DMS114 treated with DMSO at 0.1 percent for 48 hours (cell line): ENCODE results near the gene EYS.

ENCODE experiments used
- DNase-seq: peaks from one replicate; lab custom pipeline; 2025; ENCODE audit not compliant: unreplicated experiment; lab: John Stamatoyannopoulos, UW

The EYS gene

GRCh38 chr6:64672651-64673050 lies 1034.4 kb downstream of the EYS start:
- DNase-seq: no peak

DNA sequence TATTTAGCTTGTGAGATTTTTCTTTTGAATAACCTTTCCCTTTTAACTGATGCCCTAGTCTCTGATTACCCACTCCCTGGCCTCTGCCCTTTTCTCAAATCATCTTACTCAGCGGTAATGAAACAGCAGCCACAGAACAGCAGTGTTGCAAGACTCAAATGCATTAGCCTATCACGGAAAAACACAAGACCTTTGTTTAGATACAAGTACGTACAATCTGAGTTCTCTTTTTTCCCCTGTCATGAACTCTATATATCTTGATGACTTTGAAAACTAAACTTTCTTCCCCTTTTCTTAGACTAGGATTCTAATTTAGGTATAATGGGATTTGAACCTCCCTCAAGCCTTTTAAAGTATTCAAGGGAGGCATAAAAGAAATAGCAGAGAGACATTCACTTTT lies 1034.9 kb downstream of the EYS start:
- no peak for DNase-seq

DNA sequence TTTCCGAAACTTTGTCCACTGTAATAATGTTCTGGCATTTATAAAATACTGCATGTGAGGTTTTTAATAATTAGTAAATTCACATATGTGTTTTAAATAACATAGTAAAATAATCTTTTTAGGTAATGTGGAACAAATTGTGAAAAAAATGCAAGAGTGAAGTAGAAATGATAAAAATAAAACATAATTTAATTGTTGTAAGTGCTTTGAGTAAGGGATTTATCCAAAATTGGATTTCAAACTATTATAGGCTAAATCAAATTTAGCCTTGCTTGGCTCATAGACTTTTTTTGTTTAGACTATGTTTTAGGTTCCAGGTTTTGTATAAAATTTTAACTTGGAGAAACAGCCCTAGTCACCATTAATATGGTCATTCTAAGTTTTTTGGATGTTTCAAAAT lies 1041.9 kb downstream of the EYS start:
- DNase-seq: no peak

DNA sequence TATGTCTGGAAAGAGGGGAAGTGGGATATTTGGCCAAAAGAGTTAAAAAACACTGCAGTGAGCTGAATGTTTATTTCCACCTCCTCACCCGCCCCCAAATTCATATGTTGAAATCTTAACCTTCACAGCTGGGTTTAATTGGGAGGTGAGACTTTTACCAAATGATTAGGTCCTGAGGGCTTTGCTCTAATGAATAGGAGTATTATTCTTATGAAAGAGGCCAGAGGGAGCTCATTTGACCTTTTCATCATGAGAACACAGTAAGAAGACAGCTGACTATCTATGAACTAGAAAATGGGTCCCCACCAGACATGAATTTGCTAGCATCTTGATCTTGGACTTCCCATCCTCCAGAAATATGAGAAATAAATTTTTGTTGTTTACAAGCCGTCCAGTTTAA lies 1042.5 kb downstream of the EYS start:
- DNase-seq: no peak

DNA sequence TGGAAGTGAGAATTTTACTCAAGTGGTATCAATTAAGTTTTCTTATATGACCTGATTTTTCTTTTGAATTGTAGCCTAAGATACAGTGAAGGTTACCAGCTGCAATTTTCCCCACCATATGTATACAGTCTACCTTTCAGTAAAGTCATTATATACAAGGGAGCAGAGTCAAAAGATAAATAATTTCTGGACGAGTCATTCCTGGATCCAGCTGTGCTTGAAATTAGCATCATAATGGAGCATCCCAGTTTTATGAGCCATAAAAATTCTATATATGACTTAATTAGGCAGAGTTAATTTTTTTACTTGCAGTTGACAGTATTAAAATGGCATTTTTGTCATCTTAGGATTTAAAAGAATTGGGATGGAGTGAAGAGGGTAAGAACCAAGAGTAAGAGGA lies 1063.0 kb downstream of the EYS start:
- DNase-seq: no peak

GRCh38 chr6:64630901-64631300 lies 1076.1 kb downstream of the EYS start:
- no peak for DNase-seq

- no peak for DNase-seq
These were observed 1084.1 kb downstream of the EYS start for GRCh38 chr6:64622944-64623343.

- no peak for DNase-seq
These were observed 1104.0 kb downstream of the EYS start for GRCh38 chr6:64602993-64603392.

DNA sequence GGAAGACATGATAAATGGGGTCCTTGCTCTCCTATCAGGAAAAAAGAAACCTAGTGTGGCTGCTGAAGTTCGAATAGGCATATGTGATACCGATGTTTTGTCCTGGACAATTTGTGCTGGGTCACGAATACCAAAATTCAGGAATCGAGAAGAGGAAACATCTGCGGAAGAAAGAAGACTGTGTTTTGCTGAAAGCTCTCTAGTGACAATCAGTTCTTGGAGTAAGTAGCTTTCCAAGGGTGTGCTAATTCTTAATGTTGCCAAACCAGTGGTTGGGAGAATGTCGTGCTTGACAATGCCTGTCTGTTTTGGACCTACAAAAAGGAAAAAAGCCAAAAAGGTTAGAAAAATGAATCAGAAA lies 1115.4 kb downstream of the EYS start:
- DNase-seq: no peak

DNA sequence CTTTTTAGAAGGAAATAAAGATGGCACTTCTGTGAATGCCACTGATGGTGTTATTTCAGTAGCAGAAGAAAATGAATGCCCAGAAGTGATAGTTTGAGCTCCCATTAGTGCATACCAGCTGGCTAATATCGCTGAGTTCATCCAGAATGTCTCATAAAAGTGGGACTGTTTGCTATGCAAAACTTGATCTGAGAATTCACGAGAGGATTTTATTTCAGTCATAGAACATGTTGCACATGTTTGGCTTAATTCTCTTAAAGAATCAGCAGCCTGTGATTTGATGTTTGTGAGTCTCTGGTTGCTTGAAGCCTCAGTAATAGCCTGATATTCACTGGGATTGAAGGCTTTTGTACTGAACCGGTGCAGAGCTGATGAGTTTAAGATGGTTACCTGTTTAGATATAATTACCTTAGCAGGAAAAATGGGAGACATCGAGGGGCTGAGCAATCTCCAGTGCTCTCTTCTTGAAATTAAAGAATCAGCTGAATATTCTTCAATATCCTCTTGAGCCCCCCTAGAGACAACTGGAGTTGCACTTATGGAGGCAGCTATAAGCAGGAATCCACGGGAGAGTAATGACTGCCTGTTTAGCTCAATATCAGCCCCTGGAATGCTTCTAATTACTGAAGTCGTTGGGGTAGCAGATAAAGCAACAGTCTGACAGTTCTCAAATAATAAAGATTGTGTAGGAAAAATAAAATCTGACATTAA lies 1115.9 kb downstream of the EYS start:
- DNase-seq: no peak

DNA sequence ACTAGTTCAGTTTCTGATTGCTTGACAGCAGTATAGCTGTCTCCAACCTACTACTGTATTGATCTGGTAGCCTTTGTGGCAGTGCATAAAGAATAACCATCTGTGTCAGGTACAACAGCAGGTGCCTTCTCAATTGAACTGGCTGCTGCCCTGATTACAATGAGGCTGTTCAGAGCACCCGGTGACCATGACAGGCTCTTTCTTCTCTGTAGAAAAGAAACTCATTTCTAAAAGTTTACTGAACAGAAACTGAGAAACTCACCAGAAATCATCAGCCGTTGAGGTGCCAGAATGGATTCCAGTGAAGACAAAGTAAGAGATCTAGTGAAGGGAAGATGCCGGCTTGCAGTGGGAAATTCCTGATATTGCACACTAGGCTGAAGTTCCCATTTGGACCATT lies 1117.1 kb downstream of the EYS start:
- no peak for DNase-seq

GRCh38 chr6:64580346-64580745 lies 1126.7 kb downstream of the EYS start:
- DNase-seq: no peak

DNA sequence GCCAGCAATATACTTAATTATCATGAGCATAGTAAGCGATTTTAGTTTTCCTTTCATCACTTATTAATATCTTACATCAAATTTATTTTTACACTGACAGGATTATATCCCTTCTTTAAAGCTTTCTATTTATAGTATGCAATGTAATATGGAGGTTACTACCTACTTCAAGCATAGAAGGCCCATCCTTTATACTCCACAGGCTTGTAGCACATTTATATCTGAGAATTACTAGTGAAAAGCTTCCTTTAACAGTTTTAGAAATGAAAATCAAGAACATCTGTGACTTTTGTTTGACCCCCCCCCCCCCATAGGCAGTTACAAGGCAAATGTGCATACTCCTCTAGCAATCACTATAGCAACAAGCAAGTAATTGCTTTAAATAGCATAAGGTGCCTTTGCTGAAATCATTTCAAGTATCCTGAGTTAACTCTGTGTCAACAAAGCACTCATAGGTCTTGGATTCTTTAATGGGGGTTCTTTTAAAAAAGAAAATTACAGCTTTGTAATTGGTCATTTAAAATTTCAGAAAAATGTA lies 1153.7 kb downstream of the EYS start:
- DNase-seq: no peak

DNA sequence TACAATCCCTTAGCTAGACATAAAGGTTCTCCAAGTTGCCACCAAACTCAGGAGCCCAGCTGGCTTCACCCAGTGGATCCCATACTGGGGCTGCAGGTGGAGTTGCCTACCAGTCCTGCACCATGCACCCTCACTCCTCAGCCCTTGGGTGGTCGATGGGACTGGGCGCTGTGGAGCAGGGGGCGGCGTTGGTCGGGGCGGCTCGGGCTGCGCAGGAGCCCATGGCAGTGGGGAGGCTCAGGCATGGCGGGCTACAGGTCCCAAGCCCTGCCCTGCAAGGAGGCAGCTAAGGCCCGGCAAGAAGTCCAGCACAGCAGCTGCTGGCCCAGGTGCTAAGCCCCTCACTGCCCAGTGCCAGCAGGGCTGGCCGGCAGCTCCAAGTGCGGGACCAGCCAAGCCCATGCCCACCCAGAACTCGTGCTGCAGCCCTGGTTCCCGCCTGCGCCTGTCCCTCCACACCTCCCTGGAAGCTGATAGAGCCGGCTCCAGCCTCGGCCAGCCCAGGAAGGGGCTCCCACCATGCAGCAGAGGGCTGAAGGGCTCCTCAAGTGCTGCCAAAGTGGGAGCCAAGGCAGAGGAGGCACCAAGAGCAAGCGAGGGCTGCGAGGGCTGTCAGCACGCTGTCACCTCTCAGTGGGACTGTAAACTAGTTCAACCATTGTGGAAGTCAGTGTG lies 1159.3 kb downstream of the EYS start:
- DNase-seq: no peak

GRCh38 chr6:64539917-64540316 lies 1167.1 kb downstream of the EYS start:
- no peak for DNase-seq

DNA sequence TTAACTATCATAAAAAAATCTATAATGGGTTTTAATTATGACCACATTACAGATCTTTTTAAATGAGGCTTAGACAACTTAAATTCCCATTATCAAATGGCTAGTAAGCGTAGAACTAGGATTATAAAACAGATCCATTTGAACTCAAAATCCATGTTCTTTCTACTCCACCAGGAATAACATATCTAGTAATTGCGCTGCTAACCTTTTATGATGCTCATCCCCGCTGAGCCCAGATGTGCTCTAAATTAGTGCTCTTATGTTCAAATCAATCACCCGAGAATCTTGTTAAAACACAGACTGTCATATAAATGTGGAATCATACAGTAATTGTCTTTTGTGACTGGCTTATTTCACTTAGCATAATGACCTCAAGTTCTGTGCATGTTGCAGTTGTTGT lies 1168.3 kb downstream of the EYS start:
- DNase-seq: no peak

DNA sequence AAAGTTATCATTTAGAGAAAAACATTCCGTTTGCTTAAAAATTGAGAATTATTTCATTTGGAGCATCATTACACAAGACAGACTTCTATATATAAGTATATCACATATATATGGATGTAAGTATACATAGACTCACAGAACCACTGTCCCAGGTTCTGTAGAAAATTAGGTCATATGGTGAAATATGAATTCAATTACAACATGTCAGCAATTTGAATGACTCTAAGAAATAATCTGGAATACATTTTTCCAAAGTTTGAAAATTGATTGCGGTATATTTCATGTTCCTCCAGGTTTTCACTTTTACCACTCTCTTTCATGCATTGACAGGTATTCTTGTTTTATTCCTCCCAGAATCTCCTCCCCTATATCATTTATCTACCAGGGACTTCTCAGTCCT lies 1179.1 kb downstream of the EYS start:
- DNase-seq: no peak

GRCh38 chr6:64522859-64523258 lies 1184.2 kb downstream of the EYS start:
- DNase-seq: no peak

- no peak for DNase-seq
These were observed 1187.0 kb downstream of the EYS start for GRCh38 chr6:64520050-64520449.

DNA sequence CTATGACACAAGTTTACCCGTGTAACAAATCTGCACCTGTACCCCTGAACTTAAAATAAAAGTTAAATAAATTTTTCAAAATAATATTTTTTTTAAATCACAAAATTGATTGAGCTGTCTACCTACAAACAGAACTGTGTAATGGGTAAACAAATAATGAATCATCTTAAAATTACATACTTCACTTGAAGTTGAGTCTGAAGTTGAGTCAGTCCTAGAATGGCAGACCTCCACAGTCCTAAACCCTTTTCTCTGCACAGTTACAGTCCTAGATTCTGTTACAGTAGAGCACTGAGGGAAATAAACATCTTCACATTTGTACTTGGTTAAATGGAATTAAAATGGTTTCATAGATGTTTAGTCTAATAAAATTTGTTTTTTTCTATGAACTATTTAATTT lies 1190.6 kb downstream of the EYS start:
- DNase-seq: no peak

- DNase-seq: no peak
These were observed 1199.4 kb downstream of the EYS start for GRCh38 chr6:64507661-64508060.

DNA sequence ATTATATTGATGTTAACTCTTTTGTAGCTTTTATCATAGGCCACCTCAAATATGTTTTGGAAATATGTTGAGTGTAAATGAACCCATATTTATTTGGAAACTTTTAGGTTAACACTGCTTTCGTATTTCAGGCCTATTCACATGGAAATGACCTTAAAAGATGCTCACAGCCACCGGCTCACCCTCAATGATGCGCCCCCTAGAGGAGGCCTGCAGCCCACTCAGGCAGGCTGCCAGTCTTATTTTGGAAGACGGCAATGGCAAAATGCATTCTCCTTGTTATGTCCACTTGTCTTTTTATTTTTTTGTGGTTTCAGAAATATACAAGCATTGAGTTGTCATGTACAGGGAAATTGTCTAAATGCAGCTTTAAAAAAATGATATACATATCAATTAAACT lies 1201.7 kb downstream of the EYS start:
- no peak for DNase-seq

DNA sequence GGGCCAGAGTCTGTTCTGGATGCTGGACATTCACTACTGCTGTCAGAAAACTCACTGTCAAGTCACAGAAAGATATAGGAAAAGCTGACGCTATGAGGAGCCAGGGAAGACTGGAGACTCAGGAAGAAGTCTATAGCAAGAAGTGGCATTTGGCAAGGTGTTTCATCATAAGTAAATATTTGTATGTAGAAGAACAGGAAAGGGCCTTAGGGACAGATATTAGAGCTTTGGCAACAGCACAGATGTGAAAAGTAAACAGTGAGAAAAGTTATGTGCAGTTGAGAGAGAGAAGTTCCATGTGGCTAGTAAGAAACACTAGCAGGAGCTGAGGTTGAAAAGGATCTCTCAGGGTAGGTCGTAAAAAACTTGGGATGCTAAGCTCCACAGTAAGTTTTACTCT lies 1202.5 kb downstream of the EYS start:
- DNase-seq: no peak
